GM21526 (cell line): Measurements from ENCODE around the gene PSMB2.
A peak's percentile ranks its signal among the peaks of the same experiment; 100 is the strongest.
"Not testable (repeated sequence)": the region's sequence is repeated elsewhere in the genome, so short reads cannot be mapped to it uniquely, and the experiment has no call there.

Experiments used
- ATAC-seq: cut with Tn5 transposase; IDR thresholded peaks from one replicate; pipeline ENCODE4 v1.9.1; 2021; ENCODE audit warnings: moderate library complexity; ENCODE audit not compliant: unreplicated experiment, low FRiP score

PSMB2 gene

DNA sequence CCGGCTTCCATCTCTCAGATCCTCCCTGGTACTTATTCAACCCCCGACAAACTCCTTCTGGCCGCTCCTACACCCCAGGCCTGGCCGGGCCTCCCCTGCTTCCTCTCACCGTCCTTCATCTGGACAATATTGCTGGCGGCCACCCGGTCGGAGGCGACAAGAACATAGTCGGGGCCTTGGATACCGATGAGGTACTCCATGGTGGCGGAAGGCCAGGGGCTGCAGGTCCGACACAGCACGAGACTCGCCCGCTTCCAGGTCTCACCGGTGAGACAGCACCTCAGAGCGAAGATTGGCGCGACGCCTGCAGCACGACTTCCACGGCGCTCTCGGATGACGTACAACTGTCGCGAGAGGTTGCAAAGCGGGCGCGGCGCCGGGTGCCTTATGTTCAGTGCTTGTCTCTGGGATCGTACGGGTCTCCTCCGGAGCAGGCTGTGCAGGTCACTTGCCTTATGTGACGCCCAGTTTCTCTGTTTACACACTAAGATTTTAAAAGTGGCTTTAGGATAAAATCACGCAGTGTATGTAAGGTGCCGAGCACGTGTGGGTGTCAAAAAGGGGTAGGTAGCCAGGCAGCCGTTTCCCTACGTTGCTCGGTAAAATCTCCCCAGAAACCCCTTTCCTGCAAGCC, at the start of gene PSMB2:
Gene PSMB2, minus strand, starts transcription at position 294 of the 634 bp plus-strand sequence. Its CDS starts 94 bp downstream, at position 200.
- ATAC-seq = peak; percentile 79

DNA sequence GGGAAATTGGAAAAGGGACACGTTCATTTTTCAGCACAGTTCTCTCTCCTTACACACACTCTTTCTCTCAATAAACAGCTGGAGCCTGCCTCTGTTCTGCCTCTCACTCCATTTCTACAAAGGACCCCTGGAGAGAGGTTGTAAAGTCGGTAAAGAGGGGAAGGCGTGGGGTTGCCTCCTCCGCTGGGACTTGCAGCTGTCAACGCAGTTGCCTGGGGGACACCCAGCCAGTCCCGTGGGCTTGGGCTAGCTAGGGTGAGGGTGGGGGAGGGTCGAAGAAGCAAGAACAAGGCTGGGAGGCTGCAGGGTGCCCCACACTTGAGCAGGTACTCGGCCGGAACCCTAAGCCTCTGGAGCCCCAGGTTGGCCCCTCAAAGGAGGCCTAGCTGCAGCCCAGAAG, 49.8 kb upstream of the PSMB2 start:
- no peak for ATAC-seq

DNA sequence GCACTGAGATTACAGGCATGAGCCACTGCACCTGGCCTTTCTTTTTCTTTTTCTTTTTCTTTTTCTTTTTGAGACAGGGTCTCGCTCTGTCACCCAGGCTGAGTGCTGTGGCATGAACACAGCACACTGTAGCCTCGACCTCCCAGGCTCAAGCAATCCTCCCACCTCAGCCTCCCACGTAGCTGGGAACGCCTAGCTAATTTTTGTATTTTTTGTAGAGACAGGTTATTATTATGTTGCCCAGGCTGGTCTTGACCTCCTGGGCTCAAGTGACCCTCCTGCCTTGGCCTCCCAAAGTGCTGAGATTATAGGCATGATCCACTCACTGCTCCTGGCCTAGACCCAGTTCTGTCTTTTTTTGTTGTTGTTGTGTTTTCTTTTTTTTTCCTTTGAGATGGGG, 48.8 kb upstream of the PSMB2 start:
- ATAC-seq = not testable (repeated sequence)

DNA sequence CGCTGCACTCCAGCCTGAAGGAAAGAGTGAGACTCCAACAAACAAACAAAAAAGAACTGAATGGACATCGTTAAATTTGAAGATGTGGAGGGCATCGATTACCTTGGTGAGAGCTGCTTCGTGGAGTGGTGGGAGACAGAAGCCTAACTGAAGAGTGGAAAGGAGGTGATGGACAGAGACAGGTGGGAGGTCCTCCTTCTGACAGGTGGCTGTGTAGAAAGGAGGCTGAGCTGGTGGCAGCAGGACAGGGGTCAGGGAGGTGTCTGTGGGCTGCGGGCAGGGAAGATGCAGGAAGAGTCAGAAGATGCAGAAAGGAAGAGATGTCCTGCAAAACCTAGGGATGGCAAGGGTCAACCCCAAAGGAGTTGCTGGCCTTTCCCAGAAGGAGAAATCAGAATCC, 46.8 kb upstream of the PSMB2 start:
- no peak for ATAC-seq

DNA sequence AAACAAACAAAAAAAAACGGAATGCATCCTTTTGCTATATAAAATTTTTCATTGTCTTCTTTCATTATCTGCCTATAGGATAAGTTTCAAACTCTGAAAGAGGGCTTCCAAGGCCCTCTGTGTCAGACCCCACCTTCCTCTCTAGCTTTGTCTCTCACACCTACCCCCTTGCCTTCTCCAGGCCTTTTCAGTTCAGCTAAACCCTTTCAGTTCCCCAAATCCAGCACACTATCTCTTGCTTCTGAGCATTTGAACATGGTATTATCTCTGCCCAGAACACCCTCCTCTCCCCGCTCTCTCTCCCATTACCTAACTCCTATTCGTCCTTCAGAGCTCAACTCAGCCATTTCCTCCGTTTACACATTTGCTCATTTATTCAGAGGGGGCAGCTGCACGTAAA, 41.7 kb upstream of the PSMB2 start:
- no peak for ATAC-seq

DNA sequence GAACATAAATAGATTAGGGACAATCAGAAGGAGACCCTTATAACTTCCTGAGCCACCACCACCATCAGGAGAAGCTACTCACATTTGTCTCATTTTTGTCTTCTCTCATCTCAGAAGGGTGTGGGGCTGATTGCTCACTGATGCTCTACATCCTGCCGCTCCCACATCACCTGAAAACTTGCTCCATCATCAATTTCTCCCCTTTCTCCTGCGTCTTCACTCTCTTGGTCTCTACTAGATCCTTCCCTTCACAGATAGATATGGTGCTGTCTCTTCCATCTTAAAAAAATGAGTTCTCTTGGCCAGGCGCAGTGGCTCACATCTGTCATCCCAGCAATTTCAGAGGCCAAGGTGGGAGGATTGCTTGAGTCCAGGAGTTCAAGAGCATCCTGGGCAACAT, 38.9 kb upstream of the PSMB2 start:
- no peak for ATAC-seq

DNA sequence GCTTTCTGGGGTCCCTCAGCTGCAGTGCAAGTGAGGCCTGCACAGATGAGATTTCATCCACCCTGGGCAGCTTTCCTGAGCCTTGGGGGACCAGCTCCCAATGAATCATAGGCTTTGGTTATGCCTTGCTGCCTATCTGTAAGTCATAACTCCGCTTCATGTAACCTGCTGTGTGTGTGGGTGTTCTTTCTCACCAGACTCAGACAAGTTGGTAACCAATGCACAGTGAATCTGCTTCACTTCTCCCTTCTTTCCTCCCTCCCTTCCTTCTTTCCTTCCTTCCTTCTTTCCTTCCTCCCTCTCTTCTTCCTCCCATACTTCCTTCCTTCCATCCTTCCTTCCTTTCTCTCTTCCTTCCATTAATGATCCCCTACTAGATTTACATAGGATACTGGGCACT, 34.4 kb upstream of the PSMB2 start:
- ATAC-seq = no peak

DNA sequence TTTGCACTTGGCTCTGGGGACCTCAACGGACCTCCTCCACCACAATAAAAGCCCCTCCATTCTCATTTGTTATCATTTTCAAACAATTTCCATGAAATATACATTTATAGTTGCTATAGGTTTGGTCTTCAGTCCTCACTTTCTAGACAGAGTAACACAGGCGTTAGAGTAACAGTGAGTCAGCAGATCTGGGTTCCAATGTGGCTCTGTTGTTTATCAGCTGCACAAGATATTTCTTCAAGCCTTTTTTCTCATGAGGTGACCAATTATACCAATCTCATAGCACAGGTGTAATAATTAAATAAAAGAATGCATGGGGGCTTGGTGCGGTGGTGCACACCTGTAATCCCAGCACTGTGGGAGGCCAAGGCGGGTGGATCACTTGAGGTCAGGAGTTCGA, 32.8 kb upstream of the PSMB2 start:
- no peak for ATAC-seq

DNA sequence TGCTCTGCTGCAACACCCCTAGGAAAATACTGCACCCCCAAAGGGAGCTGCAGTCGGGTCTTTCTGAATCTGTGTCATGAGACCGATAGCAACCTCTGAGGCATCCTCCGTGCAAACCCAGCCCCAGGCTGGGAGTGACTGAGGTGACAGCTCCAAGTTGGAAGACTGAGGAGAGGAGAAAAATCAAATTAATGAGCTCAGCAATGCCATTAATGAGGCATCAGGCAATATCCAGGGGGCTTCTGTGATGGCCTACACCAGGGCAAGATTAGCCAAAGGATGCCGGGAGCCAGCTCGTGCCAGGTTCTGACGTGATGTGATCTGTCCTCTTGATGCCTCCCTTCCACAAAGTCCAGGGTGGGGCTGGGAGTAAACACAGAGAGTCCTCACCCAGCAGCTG, 30.8 kb upstream of the PSMB2 start:
- ATAC-seq = no peak

DNA sequence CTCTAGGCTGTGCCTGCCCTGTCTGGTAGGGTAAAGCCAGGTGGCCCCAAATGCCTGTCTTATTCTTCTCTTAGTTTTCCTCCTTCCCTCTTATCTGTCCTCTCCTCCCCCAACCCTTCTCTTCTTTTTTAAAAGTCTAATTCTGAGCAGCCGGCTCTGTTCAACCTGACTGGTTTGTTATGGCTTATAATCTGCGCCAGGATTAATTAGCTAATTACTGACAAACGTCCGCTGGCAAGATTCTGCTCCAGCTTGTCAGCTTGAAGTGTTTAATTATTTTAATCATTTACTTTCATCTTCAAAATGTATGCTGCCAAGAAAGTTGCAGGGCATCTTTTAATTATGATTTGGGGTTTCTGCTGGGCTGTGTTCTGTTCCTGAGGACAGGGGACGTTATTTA, 27.2 kb upstream of the PSMB2 start:
- ATAC-seq = no peak

DNA sequence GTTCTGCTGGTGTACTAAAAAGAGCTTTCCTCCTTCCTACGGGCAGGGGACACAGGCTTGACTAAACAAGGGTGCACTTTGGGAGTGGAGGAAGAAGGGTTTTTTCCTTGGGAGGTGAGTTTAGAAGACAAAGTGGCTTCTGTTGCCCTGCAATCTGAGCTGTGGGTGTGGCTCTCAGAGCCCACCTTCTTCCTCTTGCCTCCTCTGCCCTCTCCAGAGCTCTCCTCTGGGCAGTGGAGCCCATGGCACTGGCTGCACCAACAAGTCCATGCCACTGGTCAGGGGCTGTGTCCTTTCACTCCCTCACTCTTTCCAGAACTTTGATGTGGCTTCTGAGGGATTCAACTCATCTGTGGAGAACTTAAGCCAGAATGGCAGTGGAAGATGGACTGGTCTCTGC, 25.6 kb upstream of the PSMB2 start:
- no peak for ATAC-seq

DNA sequence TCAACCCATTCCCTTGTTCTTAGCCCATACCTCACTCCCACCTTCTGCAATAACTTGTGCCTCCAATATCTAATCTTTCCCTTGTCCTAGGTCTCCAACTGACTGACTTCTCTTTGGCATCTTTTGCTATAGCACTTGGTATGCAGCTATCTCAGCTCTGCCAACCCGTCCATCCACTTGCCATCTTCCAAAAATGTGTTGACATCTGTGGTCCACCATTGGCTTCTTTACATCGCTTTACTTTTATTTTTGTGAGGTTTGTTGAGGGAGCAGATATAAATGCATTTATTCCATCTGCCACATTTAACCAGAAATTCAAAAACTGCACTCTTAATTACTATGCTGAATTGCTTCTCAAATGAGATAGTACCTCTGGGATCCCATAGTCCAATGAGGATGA, 24.9 kb upstream of the PSMB2 start:
- no peak for ATAC-seq

DNA sequence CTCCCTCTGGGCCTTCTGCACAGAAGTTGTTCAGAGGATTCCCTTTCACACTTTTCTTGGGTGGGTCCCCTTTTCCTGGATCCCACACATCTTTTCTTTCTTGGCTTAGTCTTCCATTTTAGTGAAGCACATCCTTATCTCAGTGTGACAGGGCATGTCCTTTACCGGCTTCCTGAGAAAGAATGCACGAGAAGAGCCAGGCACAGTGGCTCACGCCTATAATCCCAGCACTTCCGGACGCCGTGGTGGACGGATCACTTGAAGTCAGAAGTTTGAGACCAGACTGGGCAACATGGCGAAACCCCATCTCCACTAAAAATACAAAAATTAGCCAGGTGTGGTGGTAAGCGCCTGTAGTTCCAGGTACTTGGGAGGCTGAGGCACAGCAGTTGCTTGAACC, 22.1 kb upstream of the PSMB2 start:
- no peak for ATAC-seq

DNA sequence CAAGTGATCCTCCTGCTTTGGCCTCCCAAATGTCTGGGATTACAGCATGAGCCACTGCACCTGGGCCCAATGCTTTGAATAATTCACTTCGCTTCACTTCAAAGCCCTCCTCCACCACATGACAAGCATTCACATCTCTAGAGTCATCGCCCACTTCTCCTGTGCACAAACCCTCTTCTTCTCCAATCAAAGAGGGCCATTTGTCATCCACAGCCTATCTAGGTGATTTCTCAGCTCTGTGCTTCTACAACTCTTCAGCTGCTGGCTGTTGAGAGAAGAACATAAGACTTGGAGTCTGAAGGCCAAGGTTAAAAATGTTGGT, 20.1 kb upstream of the PSMB2 start:
- no peak for ATAC-seq

DNA sequence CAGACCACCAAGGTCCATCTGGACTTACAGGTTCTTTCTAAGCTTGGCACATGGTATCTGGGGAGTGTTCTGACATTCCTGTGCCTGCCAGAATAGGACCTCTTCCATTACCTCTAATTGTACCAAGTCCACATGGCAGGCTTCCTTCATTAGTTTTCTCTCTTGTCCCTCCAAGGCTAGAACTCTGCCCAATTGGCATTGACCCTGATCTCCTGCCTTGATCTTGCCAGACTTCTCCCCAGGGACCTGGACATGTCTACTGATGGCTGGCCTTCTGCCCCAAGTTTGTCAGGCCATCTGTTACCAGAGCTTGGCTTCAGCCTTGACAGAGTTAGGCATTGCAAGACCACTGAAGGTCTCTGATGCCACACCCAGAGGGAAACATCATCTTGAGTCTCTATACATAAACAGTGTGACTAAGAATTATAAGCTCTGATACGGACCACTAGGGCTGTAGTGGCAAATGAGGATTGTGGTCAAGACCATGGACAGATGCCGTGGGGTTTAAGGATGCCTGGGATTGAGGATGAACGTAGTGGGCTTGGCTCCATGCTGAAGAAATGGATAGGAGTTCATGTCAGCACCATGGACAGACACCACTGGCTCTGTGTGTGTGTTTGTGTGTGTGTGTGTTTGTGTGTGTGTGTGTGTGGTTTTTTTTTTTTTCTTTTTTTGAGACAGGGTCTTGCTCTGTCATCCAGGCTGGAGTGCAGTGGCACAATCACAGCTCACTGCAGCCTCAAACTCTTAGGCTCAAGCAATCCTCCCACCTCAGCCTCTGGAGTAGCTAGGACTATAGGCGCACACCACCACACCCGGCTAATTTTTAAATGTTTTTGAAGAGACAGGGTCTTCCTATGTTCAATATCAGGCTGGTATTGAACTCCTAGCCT, 19.5 kb upstream of the PSMB2 start:
- no peak for ATAC-seq

DNA sequence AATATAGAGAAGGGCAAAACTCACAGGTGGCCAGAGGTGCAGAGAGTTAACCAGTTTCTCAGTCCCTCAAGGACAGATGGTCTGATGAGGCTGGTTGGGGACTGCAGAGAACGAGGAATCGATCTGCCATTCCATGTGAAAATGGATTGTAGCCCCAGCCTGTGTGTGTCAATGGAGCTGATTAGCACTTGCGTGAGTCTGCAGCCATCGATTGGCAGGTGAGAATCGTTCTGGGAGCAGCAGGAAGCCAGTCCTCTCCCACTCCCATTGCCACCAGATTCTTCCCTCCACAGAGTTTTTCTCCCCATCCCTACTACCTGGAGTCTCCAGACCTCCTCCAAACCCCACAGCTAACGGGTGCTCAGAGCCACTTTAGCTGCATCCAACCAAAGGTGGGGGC, 18.3 kb upstream of the PSMB2 start:
- no peak for ATAC-seq

DNA sequence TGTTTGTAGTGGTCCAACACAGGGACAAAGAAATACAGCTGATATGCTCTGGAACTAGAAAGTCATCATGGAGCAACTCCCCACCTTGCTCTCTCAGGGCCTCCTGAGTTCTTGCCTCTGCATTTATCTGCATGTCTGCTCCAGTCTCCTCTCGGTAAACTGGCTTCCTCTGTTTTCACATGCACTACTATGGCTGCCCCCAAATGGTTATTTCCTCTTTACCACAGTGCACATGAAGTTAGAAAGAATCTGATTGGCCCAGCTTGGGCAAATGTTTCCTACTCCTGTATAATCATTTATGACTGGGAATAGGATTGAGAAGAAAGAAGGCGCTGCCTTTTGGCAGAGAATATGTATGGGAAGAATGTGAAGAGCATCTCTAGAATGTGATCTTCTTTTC, 16.5 kb upstream of the PSMB2 start:
- no peak for ATAC-seq

DNA sequence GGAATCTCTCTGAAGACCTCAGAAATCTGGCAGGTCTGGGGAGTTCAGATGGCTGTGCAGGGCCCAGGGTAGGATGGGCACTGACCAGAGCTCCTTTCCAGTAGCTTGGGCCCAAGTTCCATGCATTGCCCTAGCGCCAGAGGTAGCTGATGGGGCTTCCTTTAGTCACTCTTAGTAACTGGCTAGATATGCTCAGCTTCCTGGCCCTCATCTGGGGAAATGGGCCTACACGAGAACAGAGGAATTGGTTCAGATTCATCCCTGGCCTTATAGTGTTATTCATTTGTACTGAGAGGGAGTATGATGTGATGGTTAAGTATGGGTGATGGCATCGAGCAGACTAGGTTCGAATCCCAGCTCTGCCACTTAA, 15.5 kb upstream of the PSMB2 start:
- ATAC-seq = no peak

DNA sequence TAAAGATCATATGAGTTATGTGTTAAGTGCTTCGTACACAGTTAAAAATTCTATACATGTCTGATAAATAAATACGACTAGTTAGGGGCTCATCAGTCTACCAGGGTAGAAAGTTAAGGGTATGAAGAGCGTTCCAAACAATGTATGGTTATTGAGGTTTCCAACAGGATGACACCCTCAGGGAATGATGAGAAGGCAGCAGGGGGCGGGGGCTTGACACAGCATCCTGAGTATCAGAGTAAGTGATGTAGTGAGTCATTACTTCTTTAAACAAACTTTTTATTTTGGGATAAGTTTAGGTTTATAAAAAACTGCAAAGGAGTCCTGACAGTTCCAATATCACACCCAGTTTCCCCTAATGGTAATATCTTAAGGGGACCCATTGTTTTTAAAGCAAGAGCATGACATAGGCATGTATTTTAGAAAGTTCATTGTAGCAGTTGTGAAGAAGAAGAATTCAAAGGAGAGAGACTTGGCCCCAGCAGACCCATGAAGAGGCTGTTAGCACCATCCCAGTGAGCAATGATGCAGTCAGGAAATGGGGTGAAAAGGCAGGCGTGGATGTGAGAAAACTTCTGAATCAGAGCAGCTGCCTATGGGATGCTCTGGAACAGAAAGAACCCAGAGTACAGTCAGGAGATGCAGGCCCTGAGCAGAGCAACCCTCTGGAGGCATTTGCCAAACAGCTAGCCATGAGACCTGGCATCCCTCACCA, 15.0 kb upstream of the PSMB2 start:
- ATAC-seq = no peak

DNA sequence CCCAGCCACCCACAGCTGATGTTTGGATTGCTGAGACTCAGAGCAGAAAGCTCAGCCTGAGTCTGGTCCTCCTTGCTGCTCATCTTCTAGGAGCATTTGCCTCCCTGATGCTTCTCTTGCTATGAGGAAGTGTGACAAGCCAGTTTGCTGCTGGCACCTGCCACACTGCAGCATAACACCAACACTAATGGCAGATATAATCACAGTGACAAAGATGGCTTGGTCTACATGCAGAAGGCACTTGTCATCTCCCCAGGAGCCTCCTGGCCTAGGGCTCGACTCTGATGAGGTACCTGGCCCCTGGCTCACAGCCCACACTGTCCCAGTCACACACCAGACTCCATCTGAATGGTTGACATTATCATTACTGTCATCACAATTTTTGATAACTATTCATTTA, 13.9 kb upstream of the PSMB2 start:
- ATAC-seq = no peak

DNA sequence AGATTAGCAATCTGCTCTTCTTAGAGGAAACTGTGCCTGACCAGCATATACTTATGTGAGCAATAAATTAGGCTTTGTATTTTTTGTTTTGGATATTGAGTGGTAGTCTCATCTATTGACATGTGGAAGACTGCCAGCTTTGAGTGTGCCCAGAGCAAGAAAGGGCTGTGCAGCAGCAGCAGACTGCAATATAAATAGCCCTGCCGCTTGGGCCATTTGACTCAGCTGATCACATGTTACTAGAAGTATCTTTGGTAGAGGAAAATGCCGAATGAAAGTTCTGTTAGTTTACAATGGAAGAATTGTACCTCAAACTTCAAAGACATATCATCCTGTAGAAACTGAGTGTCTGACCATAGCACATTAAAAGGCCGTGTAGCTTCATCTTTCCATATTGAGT, 9.1 kb upstream of the PSMB2 start:
- no peak for ATAC-seq

DNA sequence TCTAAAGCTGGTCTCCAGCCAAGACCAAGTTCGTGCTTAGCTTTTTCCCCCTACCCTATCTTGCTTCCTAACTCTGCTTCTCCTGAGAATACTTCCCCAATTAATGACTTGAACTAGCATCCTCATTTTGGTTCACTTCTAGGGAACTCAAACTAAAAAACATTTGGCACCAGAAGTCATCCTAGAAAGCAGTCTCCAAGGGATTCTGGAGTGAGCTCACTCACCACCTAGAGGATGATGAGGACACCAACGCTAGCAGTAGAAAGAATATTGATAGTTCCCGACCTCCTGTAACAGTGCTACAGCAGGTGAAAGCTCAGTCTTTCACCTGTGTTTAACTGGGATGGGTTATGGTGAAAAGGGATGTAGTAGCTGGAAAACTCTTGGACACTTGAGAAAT, 4.7 kb upstream of the PSMB2 start:
- ATAC-seq = no peak
